Osteoblast (primary cell): Measurements from ENCODE around the gene TAS2R1. TPM values are rescaled to one million over a fixed set of nuclear protein-coding genes. Genes with fewer than 3 reads are reported as not detected.

Experiments used
- DNase-seq: peaks from one replicate; pipeline ENCODE4 v3.0.0; 2011; ENCODE audit warnings: low spot score, mixed read lengths; ENCODE audit not compliant: insufficient read length; ENCODE audit errors: missing footprints
- H2AFZ ChIP-seq: 2 replicates; pipeline ENCODE4 v1.6.0; 2011; ENCODE audit warnings: mild to moderate bottlenecking, low read length
- H3K27ac ChIP-seq: 2 replicates; pipeline ENCODE4 v1.5.1; 2011; ENCODE audit warnings: mild to moderate bottlenecking, low read depth, low read length, moderate library complexity
- H3K27me3 ChIP-seq: 2 replicates; pipeline ENCODE4 v1.6.0; 2012; ENCODE audit warnings: mild to moderate bottlenecking, control low read depth, inconsistent platforms, low read length, moderate library complexity; ENCODE audit not compliant: insufficient read depth
- H3K36me3 ChIP-seq: 2 replicates; pipeline ENCODE4 v1.5.1; 2011; ENCODE audit warnings: mild to moderate bottlenecking, low read length, control low read depth, moderate library complexity; ENCODE audit not compliant: insufficient read depth
- H3K4me1 ChIP-seq: 2 replicates; pipeline ENCODE4 v1.5.1; 2011; ENCODE audit warnings: mild to moderate bottlenecking, low read length, control low read depth, moderate library complexity; ENCODE audit not compliant: insufficient read depth
- H3K4me2 ChIP-seq: 2 replicates; pipeline ENCODE4 v1.6.0; 2011; ENCODE audit warnings: mild to moderate bottlenecking, low read length; ENCODE audit not compliant: insufficient read depth
- H3K4me3 ChIP-seq: fragments of 200-600 bp; sonication (generic); 3 replicates; pipeline ENCODE4 v1.5.1; 2012; ENCODE audit warnings: mild to moderate bottlenecking, low read length, inconsistent platforms; ENCODE audit not compliant: insufficient read depth
- H3K79me2 ChIP-seq: 2 replicates; pipeline ENCODE4 v1.6.0; 2012; ENCODE audit warnings: mild to moderate bottlenecking, low read length, control low read depth, inconsistent platforms; ENCODE audit not compliant: insufficient read depth
- H3K9me3 ChIP-seq: 2 replicates; pipeline ENCODE4 v1.5.1; 2011; ENCODE audit warnings: low read depth, low read length, control low read depth
- H4K20me1 ChIP-seq: 2 replicates; pipeline ENCODE4 v1.6.0; 2012; ENCODE audit warnings: mild to moderate bottlenecking, low read length, control low read depth; ENCODE audit not compliant: insufficient read depth
- CTCF ChIP-seq: IDR thresholded peaks from 2 replicates; pipeline ENCODE4 v1.5.1; 2011; ENCODE audit warnings: mild to moderate bottlenecking, low read depth, low read length, moderate library complexity; ENCODE audit errors: extremely low read depth
- total RNA-seq: library from RNA; depleted of rRNA; stranded (reverse); fragments of >200 nt; gene quantifications from 2 replicates; pipeline ENCODE4 v1.2.3, GENCODE V29; 2012

TAS2R1 gene
- total RNA-seq, 1 donor: not detected

- Histone ChIP-seq H3K27ac (no peak overlapping the region), H2AFZ (no peak overlapping the region)
These were observed 47.7 kb downstream of the TAS2R1 start for GRCh38 chr5:9582406-9582805.

More at GRCh38 chr5:9582406-9582805, 47.7 kb downstream of the TAS2R1 start:
- Histone ChIP-seq H3K9me3 (no peaks in the 10 kb centered on the region), H3K79me2 (no peaks in the 10 kb centered on the region), H3K27me3 (no peaks in the 10 kb centered on the region), H3K4me2 (no peak overlapping the region), H4K20me1 (no peaks in the 10 kb centered on the region), H3K4me3 (no peak overlapping the region), H3K36me3 (no peaks in the 10 kb centered on the region), H3K4me1 (no peaks in the 10 kb centered on the region)
- no peak for DNase-seq
- TF ChIP-seq CTCF: no peak

Other genes starting within 250 kb of the TAS2R1 start
- gene SEMA5A, start 84.3 kb downstream of the TAS2R1 start, total RNA-seq: 42.3 and 47.1 TPM in 2 replicates